HCT116 (cell line): ENCODE measurements around the gene ARHGAP33.

Source experiments
- EZH2 ChIP-seq: fragments of 200-600 bp; sonication (generic); IDR thresholded peaks from 2 replicates; pipeline ENCODE4 v1.6.1; 2017; ENCODE audit warnings: antibody characterized with exemption, mixed run types
- EZH2phosphoT487 ChIP-seq: fragments of 200-600 bp; IDR thresholded peaks from 2 replicates; pipeline ENCODE4 v1.6.1; 2018; ENCODE audit warnings: antibody characterized with exemption, borderline replicate concordance
- JUND ChIP-seq: IDR thresholded peaks from 2 replicates; pipeline ENCODE4 v1.6.1; 2012
- POLR2A ChIP-seq: IDR thresholded peaks from 2 replicates; pipeline ENCODE4 v1.7.0; 2011; ENCODE audit warnings: borderline replicate concordance; ENCODE audit not compliant: insufficient read depth, insufficient read length; ENCODE audit errors: extremely low read depth
- ZFX ChIP-seq: fragments of 450-650 bp; IDR thresholded peaks from 2 replicates; pipeline ENCODE4 v1.6.1; 2017
- TF ChIP-seq, protein P1 (sequence below), 3 experiments: fragments of 200-600 bp in 1 of 3; sonication (generic) in 1 of 3; IDR thresholded peaks in 2 of 3; conservative IDR thresholded peaks in 1 of 3; 2 replicates each; pipeline ENCODE4 v1.5.1; 2012 to 2017; ENCODE audit warnings: low read depth in 2 of 3, low read length in 2 of 3, antibody characterized with exemption in 1 of 3, borderline replicate concordance in 1 of 3, control low read depth in 1 of 3, mild to moderate bottlenecking in 1 of 3, mixed read lengths in 1 of 3, mixed run types in 1 of 3, moderate library complexity in 1 of 3; ENCODE audit not compliant: insufficient read depth in 1 of 3
- TF ChIP-seq, protein P2 (sequence below): IDR thresholded peaks from 2 replicates; pipeline ENCODE4 v1.6.1; 2012

DNA sequence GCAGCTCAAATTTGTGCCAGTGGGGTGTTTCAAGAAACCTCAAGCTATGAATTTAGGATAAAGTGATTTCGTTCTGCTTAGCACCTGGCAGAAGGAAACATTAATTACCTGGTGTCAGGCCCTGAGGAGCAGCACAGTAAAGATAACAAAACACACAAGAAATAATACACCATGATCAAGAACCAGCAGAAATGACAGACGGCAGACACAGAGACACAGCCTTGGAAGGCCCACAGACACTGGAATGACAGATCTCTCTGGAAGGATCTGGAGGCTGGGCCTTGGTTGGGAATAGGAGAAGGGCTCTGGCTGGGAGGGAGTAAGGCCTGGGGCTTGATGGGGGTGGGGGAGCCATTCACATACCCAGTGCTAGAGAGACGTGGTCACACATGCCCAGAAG is 26.5 kb downstream of the ARHGAP33 start:
- TF ChIP-seq, protein P1, sequence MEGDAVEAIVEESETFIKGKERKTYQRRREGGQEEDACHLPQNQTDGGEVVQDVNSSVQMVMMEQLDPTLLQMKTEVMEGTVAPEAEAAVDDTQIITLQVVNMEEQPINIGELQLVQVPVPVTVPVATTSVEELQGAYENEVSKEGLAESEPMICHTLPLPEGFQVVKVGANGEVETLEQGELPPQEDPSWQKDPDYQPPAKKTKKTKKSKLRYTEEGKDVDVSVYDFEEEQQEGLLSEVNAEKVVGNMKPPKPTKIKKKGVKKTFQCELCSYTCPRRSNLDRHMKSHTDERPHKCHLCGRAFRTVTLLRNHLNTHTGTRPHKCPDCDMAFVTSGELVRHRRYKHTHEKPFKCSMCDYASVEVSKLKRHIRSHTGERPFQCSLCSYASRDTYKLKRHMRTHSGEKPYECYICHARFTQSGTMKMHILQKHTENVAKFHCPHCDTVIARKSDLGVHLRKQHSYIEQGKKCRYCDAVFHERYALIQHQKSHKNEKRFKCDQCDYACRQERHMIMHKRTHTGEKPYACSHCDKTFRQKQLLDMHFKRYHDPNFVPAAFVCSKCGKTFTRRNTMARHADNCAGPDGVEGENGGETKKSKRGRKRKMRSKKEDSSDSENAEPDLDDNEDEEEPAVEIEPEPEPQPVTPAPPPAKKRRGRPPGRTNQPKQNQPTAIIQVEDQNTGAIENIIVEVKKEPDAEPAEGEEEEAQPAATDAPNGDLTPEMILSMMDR (IDR thresholded peaks at IDR 0.05 in 2 of 3, conservative IDR thresholded peaks at IDR 0.05 in 1 of 3; ENCODE audit: borderline replicate concordance in 1 of 3, insufficient read depth in 1 of 3, low read depth in 2 of 3, low read length in 2 of 3) = no peak
- no peak for TF ChIP-seq EZH2
- TF ChIP-seq JUND = no peak
- TF ChIP-seq, protein P2, sequence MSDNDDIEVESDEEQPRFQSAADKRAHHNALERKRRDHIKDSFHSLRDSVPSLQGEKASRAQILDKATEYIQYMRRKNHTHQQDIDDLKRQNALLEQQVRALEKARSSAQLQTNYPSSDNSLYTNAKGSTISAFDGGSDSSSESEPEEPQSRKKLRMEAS = no peak
- TF ChIP-seq POLR2A = no peak
- TF ChIP-seq ZFX = no peak
- no peak for TF ChIP-seq EZH2phosphoT487
